ENCODE results near the gene OR6C74.

The OR6C74 gene

DNA sequence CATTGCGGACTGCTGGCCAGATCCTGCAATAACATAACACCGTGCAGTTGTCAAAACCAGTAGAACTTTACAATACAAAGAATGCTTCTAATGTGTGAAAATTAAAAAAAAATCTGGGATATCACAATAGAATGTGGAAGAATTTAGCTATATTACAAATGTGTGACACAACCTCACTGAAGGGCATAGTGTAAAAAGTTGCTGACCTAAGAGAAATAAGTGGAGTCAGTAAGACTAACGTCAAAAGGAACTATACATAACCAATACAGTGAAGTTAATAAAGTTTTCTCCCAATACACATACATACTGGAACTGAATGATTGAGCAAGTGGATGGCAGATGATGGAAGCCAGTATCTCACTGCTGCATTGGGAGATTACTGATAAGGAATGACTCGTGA, 12.4 kb downstream of the OR6C74 start:
- DNase-seq (ENCODE audit: low read depth), result no peak
- H3K4me3 ChIP-seq (replicated peaks; ENCODE audit: low read depth, low read length), result no peak overlapping the region
- no peak for TF ChIP-seq CTCF (IDR thresholded peaks at IDR 0.05; ENCODE audit: low read length, missing control alignments)

DNA sequence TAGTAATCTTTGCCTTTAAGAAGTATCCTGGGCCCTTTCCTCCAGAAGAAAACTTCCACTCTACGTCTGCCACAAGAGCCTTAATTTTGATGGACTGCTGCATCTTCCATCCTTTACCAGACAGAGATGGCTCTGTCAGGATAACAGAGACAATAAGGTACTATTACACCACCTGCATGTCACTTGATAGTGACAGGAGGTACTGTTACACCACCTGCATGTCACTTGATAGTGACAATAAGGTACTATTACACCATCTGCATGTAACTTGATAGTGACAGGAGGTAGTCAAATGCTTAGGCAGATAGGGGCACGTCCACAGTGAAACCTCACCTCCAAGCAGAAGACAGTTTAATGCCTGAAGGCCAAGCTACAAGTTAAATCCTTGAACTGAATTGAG, 13.9 kb downstream of the OR6C74 start:
- no peak for DNase-seq (ENCODE audit: low read depth)
- TF ChIP-seq CTCF (IDR thresholded peaks at IDR 0.05; ENCODE audit: low read length, missing control alignments), result no peak
- no peak overlapping the region for H3K4me3 ChIP-seq (replicated peaks; ENCODE audit: low read depth, low read length)

- no peak for DNase-seq (ENCODE audit: low read depth)
- no peak overlapping the region for H3K4me3 ChIP-seq (replicated peaks; ENCODE audit: low read depth, low read length)
- TF ChIP-seq CTCF (IDR thresholded peaks at IDR 0.05; ENCODE audit: low read length, missing control alignments), result no peak
Measured at GRCh38 chr12:55280991-55281390, 36.6 kb downstream of the OR6C74 start.

GRCh38 chr12:55289999-55290398, 45.6 kb downstream of the OR6C74 start:
- DNase-seq (ENCODE audit: low read depth), result no peak
- H3K4me3 ChIP-seq (replicated peaks; ENCODE audit: low read depth, low read length), result no peak overlapping the region
- no peak for TF ChIP-seq CTCF (IDR thresholded peaks at IDR 0.05; ENCODE audit: low read length, missing control alignments)
